CD4-positive, CD25-positive, alpha-beta regulatory T cell (primary cell): Measurements from ENCODE around the gene LARP1. TPM values are rescaled to one million over a fixed set of nuclear protein-coding genes. Genes with fewer than 3 reads are reported as not detected.
"Not testable (repeated sequence)": the region's sequence is repeated elsewhere in the genome, so short reads cannot be mapped to it uniquely, and the experiment has no call there.

ENCODE experiments used
- ATAC-seq, 2 donors: fragments of 150-1000 bp; cut with Tn5 transposase; one replicate each; pipeline ENCODE4 v1.10.0; 2021; ENCODE audit warnings: low read depth in 2 of 2, moderate number of reproducible peaks in 2 of 2, moderate library complexity in 1 of 2
- DNase-seq, 3 donors: peaks; one replicate each; pipeline versions ENCODE4 v3.0.0 to v3.0.0-alpha.2; 2012 to 2022; ENCODE audit warnings: mixed read lengths in 1 of 3
- H3K27ac ChIP-seq: one replicate; pipeline ENCODE4 v1.7.0; 2013; ENCODE audit warnings: mild to moderate bottlenecking, low read length; ENCODE audit not compliant: insufficient read depth, poor library complexity, severe bottlenecking
- H3K27me3 ChIP-seq: one replicate; pipeline ENCODE4 v1.7.0; 2013; ENCODE audit warnings: low read length; ENCODE audit not compliant: control insufficient read depth, insufficient read depth
- H3K36me3 ChIP-seq: one replicate; pipeline ENCODE4 v1.7.0; 2013; ENCODE audit warnings: mild to moderate bottlenecking, low read length, moderate library complexity; ENCODE audit not compliant: control insufficient read depth, insufficient read depth
- H3K4me1 ChIP-seq: 2 replicates; pipeline ENCODE4 v1.7.0; 2013; ENCODE audit warnings: mild to moderate bottlenecking, low read length; ENCODE audit not compliant: insufficient read depth, control insufficient read depth, poor library complexity, severe bottlenecking
- H3K4me3 ChIP-seq: one replicate; pipeline ENCODE4 v1.7.0; 2013; ENCODE audit warnings: low read depth, mild to moderate bottlenecking, low read length, moderate library complexity
- H3K9me3 ChIP-seq, 2 experiments: 1 replicate in 1 of 2; 2 replicates in 1 of 2; pipeline ENCODE4 v1.7.0; 2013; ENCODE audit warnings: low read length in 2 of 2, mild to moderate bottlenecking in 1 of 2, moderate library complexity in 1 of 2; ENCODE audit not compliant: control insufficient read depth in 2 of 2
- H3K27ac Mint-ChIP-seq, 3 donors: one replicate each; pipeline ENCODE4 v1.8.0; 2020 to 2022; ENCODE audit warnings: mild to moderate bottlenecking in 3 of 3, mixed read lengths in 3 of 3, moderate library complexity in 2 of 3
- H3K27me3 Mint-ChIP-seq: one replicate; pipeline ENCODE4 v1.8.0; 2022; ENCODE audit warnings: mild to moderate bottlenecking, mixed read lengths
- H3K36me3 Mint-ChIP-seq: one replicate; pipeline ENCODE4 v1.8.0; 2020; ENCODE audit warnings: mixed read lengths
- H3K4me1 Mint-ChIP-seq, 4 donors: one replicate each; pipeline ENCODE4 v1.8.0; 2020 to 2022; ENCODE audit warnings: mixed read lengths in 4 of 4, mild to moderate bottlenecking in 1 of 4
- H3K4me3 Mint-ChIP-seq, 4 donors: one replicate each; pipeline ENCODE4 v1.8.0; 2020 to 2022; ENCODE audit warnings: mild to moderate bottlenecking in 4 of 4, mixed read lengths in 4 of 4, moderate library complexity in 3 of 4
- H3K9me3 Mint-ChIP-seq, 7 donors: one replicate each; pipeline ENCODE4 v1.8.0; 2020 to 2022; ENCODE audit warnings: mixed read lengths in 7 of 7, mild to moderate bottlenecking in 3 of 7, moderate library complexity in 2 of 7
- polyA plus RNA-seq, 4 donors: library from polyadenylated mRNA; unstranded; fragments of 300-500 nt; fragmentation: Illumina TruSeq; gene quantifications; one replicate each; pipeline ENCODE4 v1.2.3, GENCODE V29; 2021
- total RNA-seq: library from RNA; stranded (reverse); gene quantifications from one replicate; pipeline ENCODE4 v1.2.3, GENCODE V29; 2022

Gene LARP1
- total and polyA plus RNA-seq, 5 donors from 2014 or later, result 8.0 to 122 (median 10.6) TPM

DNA sequence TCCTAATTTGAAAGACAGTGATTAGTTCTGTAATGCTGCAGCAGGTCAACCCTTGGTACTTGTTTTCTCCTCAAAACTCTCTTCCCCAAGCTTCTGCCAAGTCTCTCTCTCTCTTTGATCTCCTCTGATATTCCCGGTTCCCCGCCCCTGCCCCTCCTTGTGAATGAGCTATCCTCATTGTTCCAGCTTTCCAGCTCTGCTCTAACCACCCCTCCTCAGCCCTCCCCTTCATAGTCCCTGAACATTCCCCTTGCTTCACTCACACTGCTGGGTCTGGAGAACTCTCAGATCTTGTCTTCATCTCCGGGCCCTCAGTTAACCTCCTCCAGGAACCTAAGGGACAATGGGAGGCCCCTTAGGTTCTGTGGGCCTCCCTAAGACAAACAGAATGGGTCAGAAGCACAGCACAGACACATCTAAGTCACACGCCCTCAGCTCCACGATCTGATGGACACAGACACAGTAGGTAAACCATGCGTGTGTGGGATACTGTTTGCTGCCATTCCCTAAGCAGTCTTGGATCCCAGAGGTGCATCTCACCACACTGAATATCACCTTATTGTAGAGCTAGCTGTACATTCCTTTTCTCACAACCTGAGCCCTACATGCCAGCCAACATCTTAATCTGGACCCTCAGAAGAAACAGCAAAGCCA lies 17.4 kb upstream of the LARP1 start:
- H3K36me3 ChIP-seq, result no peaks in the 10 kb centered on the region
- no peaks in the 10 kb centered on the region for H3K4me1 ChIP-seq
- DNase-seq, result no peak
- H3K9me3 ChIP-seq, result no peaks in the 10 kb centered on the region
- Mint-ChIP-seq H3K4me3 (no peak overlapping the region), H3K4me1 (peaks cover 0 to 4% (median 0%) of the 10 kb centered on the region in 4 donors), H3K27me3 (no peaks in the 10 kb centered on the region), H3K36me3 (no peaks in the 10 kb centered on the region), H3K9me3 (no peaks in the 10 kb centered on the region), H3K27ac (no peak overlapping the region)
- ATAC-seq, result no peak
- H3K4me3 ChIP-seq, result no peak overlapping the region
- no peak overlapping the region for H3K27ac ChIP-seq
- H3K27me3 ChIP-seq, result peaks cover 2% of the 10 kb centered on the region

GRCh38 chr5:154740483-154740882 lies 14.7 kb upstream of the LARP1 start:
- no peaks in the 10 kb centered on the region for H3K9me3 Mint-ChIP-seq
- Histone ChIP-seq H3K9me3 (no peaks in the 10 kb centered on the region), H3K4me3 (no peak overlapping the region), H3K4me1 (no peaks in the 10 kb centered on the region), H3K27me3 (no peaks in the 10 kb centered on the region), H3K36me3 (no peaks in the 10 kb centered on the region), H3K27ac (no peak overlapping the region)
- no peak overlapping the region for H3K4me3 Mint-ChIP-seq
- H3K36me3 Mint-ChIP-seq, result no peaks in the 10 kb centered on the region
- DNase-seq, result no peak
- no peak for ATAC-seq
- H3K4me1 Mint-ChIP-seq, result peaks cover 0 to 4% (median 0%) of the 10 kb centered on the region in 4 donors
- no peaks in the 10 kb centered on the region for H3K27me3 Mint-ChIP-seq
- H3K27ac Mint-ChIP-seq, result peak overlapping the region in 1 of 3 donors; percentile 64

GRCh38 chr5:154740957-154741356 lies 14.2 kb upstream of the LARP1 start:
- Histone ChIP-seq H3K9me3 (no peaks in the 10 kb centered on the region), H3K27me3 (no peaks in the 10 kb centered on the region), H3K36me3 (no peaks in the 10 kb centered on the region), H3K4me1 (no peaks in the 10 kb centered on the region), H3K27ac (no peak overlapping the region), H3K4me3 (no peak overlapping the region)
- Mint-ChIP-seq H3K4me1 (peaks cover 0 to 4% (median 0%) of the 10 kb centered on the region in 4 donors), H3K36me3 (no peaks in the 10 kb centered on the region), H3K27me3 (no peaks in the 10 kb centered on the region), H3K4me3 (no peak overlapping the region), H3K9me3 (no peaks in the 10 kb centered on the region), H3K27ac (no peak overlapping the region)
- ATAC-seq (no peak), DNase-seq (no peak)

DNA sequence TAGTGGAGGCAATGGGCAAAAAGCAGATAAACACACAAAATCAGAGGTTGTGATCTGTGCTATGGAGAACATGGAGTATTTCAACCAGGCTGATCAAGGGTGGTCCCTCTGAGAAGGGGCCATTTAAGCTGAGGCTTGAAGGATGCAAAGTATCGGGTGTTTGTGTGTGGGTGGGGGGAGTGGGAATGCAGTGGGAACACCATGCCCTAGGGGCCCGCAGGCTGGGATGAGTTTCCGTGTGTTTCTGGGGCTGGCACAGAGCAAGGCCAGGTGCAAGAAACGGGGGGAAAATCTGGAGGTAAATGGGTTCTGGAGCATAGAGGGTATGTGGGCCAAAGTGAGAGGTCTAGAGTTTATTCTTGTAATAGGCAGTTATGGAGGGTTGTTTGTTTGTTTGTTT lies 13.8 kb upstream of the LARP1 start:
- ATAC-seq, result no peak
- no peak for DNase-seq
- no peaks in the 10 kb centered on the region for H3K9me3 Mint-ChIP-seq
- no peaks in the 10 kb centered on the region for H3K27me3 Mint-ChIP-seq
- H3K36me3 ChIP-seq, result no peaks in the 10 kb centered on the region
- H3K4me1 ChIP-seq, result no peaks in the 10 kb centered on the region
- no peak overlapping the region for H3K27ac Mint-ChIP-seq
- no peaks in the 10 kb centered on the region for H3K9me3 ChIP-seq
- H3K27ac ChIP-seq, result no peak overlapping the region
- no peaks in the 10 kb centered on the region for H3K27me3 ChIP-seq
- H3K4me1 Mint-ChIP-seq, result peaks cover 0 to 4% (median 0%) of the 10 kb centered on the region in 4 donors
- H3K4me3 Mint-ChIP-seq, result peak overlapping the region in 1 of 4 donors; percentile 61
- no peaks in the 10 kb centered on the region for H3K36me3 Mint-ChIP-seq
- H3K4me3 ChIP-seq, result no peak overlapping the region

DNA sequence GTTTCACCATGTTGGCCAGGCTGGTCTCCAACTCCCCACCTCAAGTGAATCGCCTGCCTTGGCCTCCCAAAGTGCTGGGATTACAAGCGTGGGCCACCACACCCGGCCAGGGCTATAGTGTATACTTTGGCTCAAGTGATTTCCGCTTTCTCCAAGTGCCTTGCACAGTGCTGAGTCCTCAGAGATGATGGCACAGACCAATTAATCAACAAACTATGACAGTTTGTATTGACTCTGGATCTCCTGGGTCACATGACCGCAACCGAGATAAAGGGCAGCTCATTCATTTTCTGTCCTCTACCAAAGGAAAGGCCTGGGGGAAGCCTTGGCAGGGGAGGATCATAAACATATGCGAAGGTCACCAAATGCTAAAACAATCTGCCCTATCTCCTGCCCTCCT lies 11.4 kb upstream of the LARP1 start:
- Histone ChIP-seq H3K4me3 (no peak overlapping the region), H3K4me1 (no peaks in the 10 kb centered on the region), H3K27ac (no peak overlapping the region), H3K27me3 (no peaks in the 10 kb centered on the region), H3K9me3 (no peaks in the 10 kb centered on the region), H3K36me3 (no peaks in the 10 kb centered on the region)
- Mint-ChIP-seq H3K27ac (no peak overlapping the region), H3K9me3 (no peaks in the 10 kb centered on the region), H3K4me3 (no peak overlapping the region), H3K27me3 (no peaks in the 10 kb centered on the region), H3K4me1 (peaks cover 0 to 4% (median 0%) of the 10 kb centered on the region in 4 donors), H3K36me3 (no peaks in the 10 kb centered on the region)
- ATAC-seq (no peak), DNase-seq (no peak)

DNA sequence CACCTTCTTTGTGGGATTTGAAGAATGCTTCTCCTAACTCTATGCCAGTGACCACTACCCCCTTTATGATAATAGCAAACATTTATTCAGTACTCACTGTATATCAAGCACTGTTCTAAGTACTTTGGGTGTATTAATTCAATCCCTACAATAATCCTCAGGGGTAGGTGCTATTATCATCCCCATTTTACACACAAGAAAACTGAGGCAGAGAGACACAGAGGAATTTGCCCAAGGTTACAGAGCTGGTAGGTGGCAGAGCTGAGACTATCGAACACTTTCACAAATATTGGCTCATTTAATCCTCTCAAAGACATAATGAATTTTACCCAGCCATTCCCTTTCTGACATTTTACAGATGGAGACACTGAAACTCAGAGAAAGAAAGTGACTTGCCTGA lies 9.8 kb upstream of the LARP1 start:
- H3K4me1 Mint-ChIP-seq, result peaks cover 0 to 2% (median 0%) of the 10 kb centered on the region in 4 donors
- DNase-seq (no peak), ATAC-seq (no peak)
- H3K27me3 Mint-ChIP-seq, result no peaks in the 10 kb centered on the region
- Histone ChIP-seq H3K27ac (no peak overlapping the region), H3K4me1 (no peaks in the 10 kb centered on the region), H3K9me3 (no peaks in the 10 kb centered on the region), H3K36me3 (no peaks in the 10 kb centered on the region), H3K4me3 (no peak overlapping the region), H3K27me3 (no peaks in the 10 kb centered on the region)
- H3K4me3 Mint-ChIP-seq, result no peak overlapping the region
- H3K27ac Mint-ChIP-seq, result no peak overlapping the region
- H3K36me3 Mint-ChIP-seq, result no peaks in the 10 kb centered on the region
- H3K9me3 Mint-ChIP-seq, result no peaks in the 10 kb centered on the region

GRCh38 chr5:154749491-154749890 lies 5.7 kb upstream of the LARP1 start:
- ATAC-seq (no peak), DNase-seq (no peak)
- Histone ChIP-seq H3K4me1 (peaks cover 7% of the 10 kb centered on the region), H3K9me3 (no peaks in the 10 kb centered on the region), H3K27me3 (no peaks in the 10 kb centered on the region), H3K27ac (no peak overlapping the region), H3K36me3 (no peaks in the 10 kb centered on the region), H3K4me3 (no peak overlapping the region)
- no peak overlapping the region for H3K4me3 Mint-ChIP-seq
- no peaks in the 10 kb centered on the region for H3K9me3 Mint-ChIP-seq
- peaks cover 5 to 14% (median 8%) of the 10 kb centered on the region in 4 donors for H3K4me1 Mint-ChIP-seq
- H3K27ac Mint-ChIP-seq, result peak overlapping the region in 1 of 3 donors; percentile 37
- H3K27me3 Mint-ChIP-seq, result no peaks in the 10 kb centered on the region
- no peaks in the 10 kb centered on the region for H3K36me3 Mint-ChIP-seq

- ATAC-seq, H3K27me3 Mint-ChIP-seq, H3K9me3 ChIP-seq, H3K27ac Mint-ChIP-seq, H3K36me3 Mint-ChIP-seq, H3K4me3 ChIP-seq, DNase-seq, H3K27ac ChIP-seq, H3K36me3 ChIP-seq, H3K9me3 Mint-ChIP-seq, H3K4me3 Mint-ChIP-seq, H3K27me3 ChIP-seq: not testable (repeated sequence)
- peaks cover 10% of the 10 kb centered on the region for H3K4me1 ChIP-seq
- H3K4me1 Mint-ChIP-seq, result peaks cover 5 to 17% (median 11%) of the 10 kb centered on the region in 4 donors
Observed at GRCh38 chr5:154750641-154751040, 4.5 kb upstream of the LARP1 start.
